Measurements from ENCODE around the gene PBX1. TPM values are rescaled to one million over a fixed set of nuclear protein-coding genes. Genes with fewer than 3 reads are reported as not detected.
"Not testable (repeated sequence)": the region's sequence is repeated elsewhere in the genome, so short reads cannot be mapped to it uniquely, and the experiment has no call there.

Gene PBX1
- total RNA-seq, 1 experiment from 2014 or later: 102 TPM

- Mint-ChIP-seq H3K36me3 (no peaks in the 10 kb centered on the region), H3K9me3 (peaks cover under 1% of the 10 kb centered on the region; the same call in 1 of the 2 replicates), H3K27ac (no peak overlapping the region), H3K4me3 (no peak overlapping the region), H3K4me1 (no peaks in the 10 kb centered on the region), H3K27me3 (ENCODE audit: low read depth) (no peaks in the 10 kb centered on the region)
- ChIA-PET CTCF (interaction anchor here (0.6 kb wide), 1 partner anchor 256 kb away, joined by 4 read pairs; no protein-coding TSS in a partner anchor), POLR2A (no interaction called here)
- ATAC-seq (no peak), DNase-seq (ENCODE audit: low spot score) (no peak)
- no peak for TF ChIP-seq ZNF138 (CRISPR knock-in tag; conservative IDR thresholded peaks at IDR 0.05)
- TF ChIP-seq ZNF121 (CRISPR knock-in tag; IDR thresholded peaks at IDR 0.05): no peak
- TF ChIP-seq SMAD3 (CRISPR knock-in tag; IDR thresholded peaks at IDR 0.05; ENCODE audit: borderline replicate concordance): no peak
- no peak for TF ChIP-seq ZMAT4 (CRISPR knock-in tag; IDR thresholded peaks at IDR 0.05)
- TF ChIP-seq ZNF423 (CRISPR knock-in tag; IDR thresholded peaks at IDR 0.05): no peak
- no peak for TF ChIP-seq MYBL2 (CRISPR knock-in tag; IDR thresholded peaks at IDR 0.05)
- TF ChIP-seq ATF1 (CRISPR knock-in tag; IDR thresholded peaks at IDR 0.05): no peak
- TF ChIP-seq ZNF232 (CRISPR knock-in tag; IDR thresholded peaks at IDR 0.05): no peak
- TF ChIP-seq FOXK1 (CRISPR knock-in tag; IDR thresholded peaks at IDR 0.05): no peak
- no peak for TF ChIP-seq ESRRA (CRISPR knock-in tag; IDR thresholded peaks at IDR 0.05; ENCODE audit: borderline replicate concordance)
- no peak for TF ChIP-seq USF2 (CRISPR knock-in tag; IDR thresholded peaks at IDR 0.05)
- no peak for TF ChIP-seq TCF7 (CRISPR knock-in tag; IDR thresholded peaks at IDR 0.05; ENCODE audit: low read depth)
These were observed 23.9 kb upstream of the PBX1 start for GRCh38 chr1:164534863-164535610.

GRCh38 chr1:164552463-164552988 lies 6.5 kb upstream of the PBX1 start:
- Mint-ChIP-seq H3K36me3 (peaks cover 35% of the 10 kb centered on the region), H3K4me1 (peaks cover 15% of the 10 kb centered on the region), H3K27me3 (ENCODE audit: low read depth) (peaks cover 11% of the 10 kb centered on the region), H3K9me3 (peaks cover 49% of the 10 kb centered on the region)
- POLR2A ChIA-PET; H3K4me3 Mint-ChIP-seq; H3K27ac Mint-ChIP-seq; ATAC-seq; DNase-seq (ENCODE audit: low spot score); CTCF ChIA-PET: not testable (repeated sequence)

GRCh38 chr1:164557270-164557669 lies 1.7 kb upstream of the PBX1 start:
- H3K36me3 Mint-ChIP-seq: peaks cover 17% of the 10 kb centered on the region

More at GRCh38 chr1:164557270-164557669, 1.7 kb upstream of the PBX1 start:
- DNase-seq (ENCODE audit: low spot score) (no peak), ATAC-seq (no peak)
- H3K4me3 Mint-ChIP-seq: no peak overlapping the region
- H3K4me1 Mint-ChIP-seq: peaks cover 26% of the 10 kb centered on the region
- H3K27ac Mint-ChIP-seq: no peak overlapping the region
- peaks cover 17% of the 10 kb centered on the region for H3K9me3 Mint-ChIP-seq
- CTCF ChIA-PET: interaction anchor here (0.6 to 2.2 kb wide), 2 partner anchors 11 to 45 kb away, joined by 4 to 5 read pairs; no protein-coding TSS in a partner anchor
- H3K27me3 Mint-ChIP-seq (ENCODE audit: low read depth): peaks cover 5% of the 10 kb centered on the region; the same call in 1 of the 2 replicates
- POLR2A ChIA-PET: no interaction called here
- TF ChIP-seq CBFB (CRISPR knock-in tag; IDR thresholded peaks at IDR 0.05; ENCODE audit: low read depth): no peak
- TF ChIP-seq GABPB1 (CRISPR knock-in tag; IDR thresholded peaks at IDR 0.05): no peak
- TF ChIP-seq TEAD1 (CRISPR knock-in tag; IDR thresholded peaks at IDR 0.05): no peak
- TF ChIP-seq SMAD4 (CRISPR knock-in tag; IDR thresholded peaks at IDR 0.05): no peak
- TF ChIP-seq USF1 (CRISPR knock-in tag; IDR thresholded peaks at IDR 0.05): no peak
- TF ChIP-seq USF2 (CRISPR knock-in tag; IDR thresholded peaks at IDR 0.05): no peak
- no peak for TF ChIP-seq HMGA2 (CRISPR knock-in tag; IDR thresholded peaks at IDR 0.05)
- TF ChIP-seq RELA (CRISPR knock-in tag; IDR thresholded peaks at IDR 0.05; ENCODE audit: borderline replicate concordance): no peak
